NCI-H1930 (cell line): ENCODE measurements around the gene MTHFSD.

Experiments
- DNase-seq, 2 experiments: peaks; one replicate each; lab custom pipeline; 2025; lab: John Stamatoyannopoulos, UW

MTHFSD gene

GRCh38 chr16:86550281-86550680 lies 4.8 kb downstream of the MTHFSD start:
- DNase-seq: no peak

GRCh38 chr16:86549893-86550190 lies 5.2 kb downstream of the MTHFSD start:
- no peak for DNase-seq

- DNase-seq: no peak
These were observed 5.8 kb downstream of the MTHFSD start for GRCh38 chr16:86549076-86549892.

GRCh38 chr16:86547286-86547685 lies 7.7 kb downstream of the MTHFSD start:
- no peak for DNase-seq

GRCh38 chr16:86546638-86547013 lies 8.4 kb downstream of the MTHFSD start:
- no peak for DNase-seq

GRCh38 chr16:86545954-86546637 lies 8.9 kb downstream of the MTHFSD start:
- no peak for DNase-seq

- DNase-seq: no peak
These were observed 9.6 kb downstream of the MTHFSD start for GRCh38 chr16:86545481-86545880.

GRCh38 chr16:86542756-86543750 lies 12.0 kb downstream of the MTHFSD start:
- no peak for DNase-seq

GRCh38 chr16:86541560-86541959 lies 13.5 kb downstream of the MTHFSD start:
- no peak for DNase-seq

GRCh38 chr16:86540894-86541293 lies 14.1 kb downstream of the MTHFSD start:
- no peak for DNase-seq

- DNase-seq: no peak
These were observed 16.7 kb downstream of the MTHFSD start for GRCh38 chr16:86538196-86538780.

- no peak for DNase-seq
These were observed 17.5 kb downstream of the MTHFSD start for GRCh38 chr16:86537486-86537885.

GRCh38 chr16:86536621-86537020 lies 18.4 kb downstream of the MTHFSD start:
- no peak for DNase-seq

GRCh38 chr16:86534779-86535615 lies 20.0 kb downstream of the MTHFSD start:
- no peak for DNase-seq

GRCh38 chr16:86533767-86534351 lies 21.2 kb downstream of the MTHFSD start:
- DNase-seq: no peak

GRCh38 chr16:86533076-86533475 lies 22.0 kb downstream of the MTHFSD start:
- no peak for DNase-seq

GRCh38 chr16:86532526-86532815 lies 22.6 kb downstream of the MTHFSD start:
- no peak for DNase-seq

- no peak for DNase-seq
These were observed 23.2 kb downstream of the MTHFSD start for GRCh38 chr16:86531641-86532525.

- no peak for DNase-seq
These were observed 23.9 kb downstream of the MTHFSD start for GRCh38 chr16:86531191-86531545.
